Fibroblast of gingiva (primary cell): ENCODE measurements around the gene DTX4.

Source experiments
- DNase-seq: peaks from one replicate; pipeline ENCODE4 v3.0.0-alpha.2; 2011; ENCODE audit warnings: low read depth

The DTX4 gene

DNA sequence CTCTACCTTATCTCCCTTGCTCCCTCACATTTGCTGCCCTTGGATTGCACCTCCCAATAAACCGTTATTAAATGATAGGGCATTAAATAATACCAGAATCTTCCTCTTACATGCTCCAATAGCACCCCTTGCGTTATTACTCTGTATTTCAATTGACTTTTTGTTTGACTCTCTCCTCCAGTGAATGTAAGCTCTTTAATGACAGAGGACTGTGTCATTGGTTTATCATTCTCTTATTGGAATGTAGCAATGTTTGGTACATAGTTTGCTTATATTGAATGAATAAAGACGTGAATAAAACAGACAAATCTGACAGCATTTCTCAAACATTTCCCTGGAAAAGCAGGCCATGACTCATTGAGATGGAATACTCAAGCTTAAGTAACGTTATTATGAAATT lies 49.5 kb downstream of the DTX4 start:
- DNase-seq = peak; percentile 85

DNA sequence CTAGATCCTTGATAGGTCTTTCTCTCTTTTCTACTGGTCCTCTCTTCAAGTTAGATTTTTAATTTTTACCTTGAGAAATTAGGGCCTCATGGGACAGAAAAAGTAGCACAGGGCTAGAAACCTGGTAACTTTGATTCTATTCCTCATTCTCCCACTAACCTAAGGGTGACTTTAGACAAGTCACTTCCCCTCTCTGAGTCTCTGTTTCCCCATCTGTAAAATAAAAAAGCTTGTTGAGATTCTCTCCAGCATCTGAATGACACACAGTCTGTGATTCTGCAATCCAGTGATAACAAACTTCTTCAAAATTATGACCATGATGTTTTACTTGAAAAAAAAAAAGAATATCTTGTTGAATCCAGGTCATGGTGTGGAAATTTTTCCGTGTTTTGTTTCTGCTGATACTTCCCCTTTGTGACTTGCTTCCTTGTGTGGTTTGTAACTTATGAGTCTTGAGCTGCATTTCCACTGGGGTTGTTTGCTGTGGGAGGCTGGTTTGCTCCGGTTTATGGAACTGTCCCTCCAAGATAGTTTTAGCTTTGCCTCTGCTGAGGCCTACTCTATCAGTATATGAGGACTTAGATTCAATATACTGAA lies 50.6 kb downstream of the DTX4 start:
- DNase-seq = no peak

DNA sequence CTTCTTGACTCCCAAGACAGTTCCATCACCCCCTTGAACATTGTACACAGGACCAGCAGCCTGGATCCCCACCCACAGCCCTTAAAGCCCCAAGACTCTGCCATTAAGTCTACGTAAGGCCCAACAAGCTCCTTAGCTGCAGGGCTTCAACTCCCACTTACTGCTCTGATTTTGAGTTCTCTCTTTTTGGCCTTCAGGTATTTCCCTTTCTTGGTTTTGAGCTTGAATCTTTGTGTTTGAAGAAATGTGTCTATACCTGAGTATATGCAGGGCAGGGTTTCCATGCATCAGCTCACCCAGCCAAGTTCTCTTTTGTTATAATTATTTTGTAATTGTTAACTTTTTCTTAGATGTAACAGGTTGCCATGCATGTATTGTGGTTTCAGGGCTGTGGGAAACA lies 51.2 kb downstream of the DTX4 start:
- DNase-seq = no peak

DNA sequence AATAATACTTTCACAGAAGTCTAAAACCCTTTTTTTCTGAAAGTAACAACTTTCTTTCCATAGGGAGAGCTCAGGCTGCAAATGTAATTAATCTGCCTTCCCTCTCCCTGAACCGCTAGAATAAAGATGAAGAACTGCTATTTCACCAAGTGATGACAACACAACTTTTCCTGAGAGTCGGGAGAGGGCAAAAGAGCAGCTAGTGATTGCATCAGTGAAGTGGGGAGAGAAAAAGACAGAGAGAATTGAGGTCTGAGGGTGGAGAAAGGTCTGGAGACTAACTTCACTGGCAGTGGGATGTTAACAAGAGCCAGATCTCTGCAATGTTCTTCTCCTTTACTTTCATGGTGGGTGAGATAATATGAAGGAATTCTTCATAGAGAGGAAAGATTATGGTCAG lies 51.7 kb downstream of the DTX4 start:
- no peak for DNase-seq

DNA sequence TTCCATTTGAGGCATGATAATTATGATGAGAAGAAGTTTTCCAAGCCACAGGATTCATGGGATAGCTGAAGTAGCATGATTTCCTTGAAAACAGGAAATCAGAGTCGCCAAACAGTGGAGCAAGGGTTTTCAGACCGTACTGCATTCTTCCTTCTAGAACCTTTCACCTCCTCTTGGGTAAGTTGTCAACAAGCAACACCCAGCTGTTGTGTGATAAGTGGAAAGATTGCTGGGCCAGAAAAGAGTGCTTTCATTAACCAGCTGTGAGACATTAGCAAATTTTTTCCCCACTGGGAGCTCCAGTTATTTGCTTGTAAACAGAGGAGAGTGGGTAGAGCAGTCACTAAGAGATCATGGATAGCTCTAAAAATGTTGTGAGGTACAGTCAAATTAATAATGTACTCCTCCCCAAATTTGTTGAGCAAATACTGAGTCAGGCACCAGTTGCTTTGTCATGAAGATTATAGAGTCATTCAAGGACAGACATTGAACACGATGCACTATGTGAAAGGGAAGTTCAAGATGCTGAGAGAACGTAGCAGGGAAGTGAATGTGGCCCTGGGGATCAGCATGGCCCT lies 52.5 kb downstream of the DTX4 start:
- peak; percentile 81 for DNase-seq

DNA sequence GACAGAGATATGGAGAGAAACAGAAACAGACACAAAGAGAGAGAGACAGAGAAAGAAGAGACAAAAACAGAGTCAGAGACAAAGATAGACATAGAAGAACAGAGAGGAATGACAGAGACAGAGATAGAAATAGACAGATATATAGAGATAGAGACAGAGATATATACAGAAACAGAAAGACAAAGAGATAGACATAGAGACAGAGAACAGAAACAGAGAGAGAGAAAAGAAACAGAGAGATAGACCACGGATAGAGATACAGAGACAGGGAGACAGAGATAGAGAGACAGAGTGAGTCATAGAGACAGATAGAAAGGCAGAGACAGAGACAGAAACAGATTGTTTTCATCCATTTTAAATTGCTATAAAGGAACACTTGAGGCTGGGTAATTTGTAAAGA lies 53.1 kb downstream of the DTX4 start:
- no peak for DNase-seq

DNA sequence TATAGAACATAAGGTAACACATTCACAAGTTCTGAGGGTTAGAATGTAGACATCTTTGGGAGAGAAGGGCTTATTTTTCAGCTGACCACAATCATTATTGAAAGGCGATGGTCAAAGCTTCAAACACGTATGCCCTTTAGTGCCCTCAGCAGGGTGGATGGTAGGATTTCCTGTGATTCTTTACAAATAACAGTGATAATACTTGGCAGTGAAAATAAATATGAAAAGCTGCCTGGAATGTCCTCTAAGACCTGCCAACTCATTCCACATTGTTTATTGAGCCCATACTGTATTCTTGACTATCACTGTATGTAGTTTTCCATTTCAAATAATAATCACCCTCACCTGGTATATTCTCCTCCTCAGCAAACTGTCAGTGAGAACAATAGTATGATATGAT lies 54.5 kb downstream of the DTX4 start:
- no peak for DNase-seq

DNA sequence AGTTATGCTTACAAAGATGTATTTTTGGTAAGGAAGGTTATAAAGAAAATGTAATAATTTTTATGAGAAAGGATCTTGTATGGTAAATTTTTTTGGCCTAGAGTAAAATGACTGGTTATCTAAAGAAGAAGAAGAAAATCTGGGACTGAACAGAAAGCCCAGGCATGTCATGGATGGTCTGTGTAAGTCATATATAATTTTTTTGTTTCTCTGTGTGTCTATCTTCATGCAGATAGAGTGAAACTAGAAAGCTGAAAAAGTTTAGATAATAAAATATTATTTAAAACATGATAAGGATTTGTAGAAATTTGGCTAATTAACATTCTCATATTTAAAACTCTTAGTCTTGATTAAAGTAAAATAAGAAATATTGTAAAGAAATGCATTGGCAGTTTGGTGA lies 68.4 kb downstream of the DTX4 start:
- no peak for DNase-seq

DNA sequence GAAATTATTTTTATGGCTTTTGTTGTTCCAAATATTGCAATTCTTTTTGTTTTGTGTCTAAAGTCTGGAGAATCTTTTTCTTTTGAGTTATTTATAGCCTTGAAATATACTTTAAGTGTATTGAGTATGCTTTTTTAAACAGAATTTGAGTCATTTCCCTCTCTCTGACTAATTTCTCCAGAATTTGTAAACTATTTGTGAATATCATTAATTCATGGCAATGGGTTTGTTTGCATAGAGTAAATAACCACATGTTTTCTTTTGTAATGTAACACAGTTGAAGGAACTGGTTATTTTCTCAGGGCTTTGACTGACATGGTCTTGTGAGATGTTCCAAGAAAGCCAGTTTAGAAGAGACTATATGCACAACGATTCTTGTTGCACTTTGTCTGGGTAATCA lies 71.7 kb downstream of the DTX4 start:
- peak; percentile 27 for DNase-seq

DNA sequence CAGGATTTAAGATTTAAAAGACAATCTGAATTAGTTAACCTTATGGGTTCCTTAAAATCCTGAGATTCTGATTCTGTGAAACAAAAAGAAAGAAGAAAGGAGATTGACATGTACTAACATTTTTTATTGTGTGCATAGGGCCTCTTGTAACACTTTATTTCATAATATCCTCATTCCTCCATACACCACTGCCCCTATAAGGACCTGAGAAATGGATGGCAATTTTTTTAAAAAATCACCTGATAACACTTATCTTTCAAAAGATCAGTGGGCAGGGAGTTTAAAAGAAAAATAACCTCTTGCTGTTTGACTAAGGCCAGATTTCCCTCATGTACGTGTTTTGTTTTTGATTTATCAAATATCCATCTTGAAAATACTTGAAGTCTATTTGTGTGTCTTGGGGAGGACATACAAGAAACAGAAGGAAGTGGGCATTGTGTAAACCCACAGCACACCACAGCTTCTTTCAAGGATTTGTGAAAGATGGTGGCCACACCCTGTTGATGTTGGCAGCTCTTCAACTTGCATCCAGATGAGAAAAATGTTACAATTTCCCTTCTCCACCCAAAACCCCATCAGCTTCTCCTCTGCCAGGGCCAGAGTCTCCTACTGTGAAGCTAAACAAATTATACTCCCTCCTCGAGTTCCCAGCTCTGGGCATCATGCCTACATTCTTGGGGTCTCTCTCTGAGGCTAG lies 75.7 kb downstream of the DTX4 start:
- DNase-seq = peak; percentile 95

DNA sequence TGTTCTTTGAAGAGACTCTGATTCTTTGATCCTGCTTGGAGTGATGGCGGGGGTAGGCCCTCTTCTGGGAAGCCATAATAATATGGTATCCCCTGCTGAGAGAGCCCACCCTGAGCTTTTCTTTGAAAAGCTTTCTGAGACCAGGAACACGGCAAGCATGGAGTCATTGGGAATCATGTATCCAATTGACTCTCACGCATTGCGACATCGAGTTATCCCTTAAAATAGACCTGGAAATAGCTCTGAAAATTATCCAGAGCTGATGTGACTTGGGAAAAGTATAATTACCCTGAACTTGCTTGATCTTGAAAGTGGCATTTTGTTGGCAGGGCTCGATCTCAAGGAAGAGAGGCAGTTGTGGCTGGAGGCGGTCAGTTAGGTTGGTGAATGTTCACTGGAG lies 77.6 kb downstream of the DTX4 start:
- DNase-seq = no peak

DNA sequence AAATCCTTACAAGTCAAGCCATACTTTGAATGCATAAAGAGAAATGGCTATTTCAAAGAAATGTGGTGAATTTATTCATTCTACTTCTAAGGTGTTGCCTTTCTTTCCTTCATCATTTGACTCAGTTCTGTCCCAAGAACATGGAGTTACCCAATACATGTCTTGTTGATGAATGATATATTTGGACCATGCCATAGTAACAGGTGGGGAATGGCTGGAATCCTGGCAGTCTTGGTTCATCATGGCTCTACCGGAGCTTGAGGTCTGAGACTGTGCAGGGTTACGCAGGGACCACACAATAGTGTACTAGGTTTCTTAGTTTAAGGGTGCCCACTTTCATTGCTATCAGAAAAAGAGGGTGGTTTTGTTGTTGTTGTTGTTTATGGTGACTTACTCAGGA lies 81.1 kb downstream of the DTX4 start:
- no peak for DNase-seq

DNA sequence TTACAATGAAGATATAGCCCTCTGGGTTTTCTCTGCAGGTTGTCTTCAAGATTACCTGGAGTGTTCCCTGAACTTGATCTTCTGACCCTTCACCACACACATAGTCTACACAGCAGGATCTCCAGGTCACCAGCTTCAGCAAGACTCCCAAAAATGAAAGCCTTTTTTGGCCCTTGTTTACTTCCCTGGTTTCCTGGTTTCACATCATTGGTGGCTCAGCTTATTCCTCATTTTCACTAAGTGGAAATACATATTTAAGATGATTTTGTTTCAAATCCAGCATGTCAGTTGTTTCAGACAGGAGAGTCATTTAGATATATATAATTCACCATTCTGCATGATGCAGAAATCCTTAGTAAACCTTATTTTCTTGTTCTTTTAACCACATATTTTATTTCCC lies 82.4 kb downstream of the DTX4 start:
- no peak for DNase-seq

DNA sequence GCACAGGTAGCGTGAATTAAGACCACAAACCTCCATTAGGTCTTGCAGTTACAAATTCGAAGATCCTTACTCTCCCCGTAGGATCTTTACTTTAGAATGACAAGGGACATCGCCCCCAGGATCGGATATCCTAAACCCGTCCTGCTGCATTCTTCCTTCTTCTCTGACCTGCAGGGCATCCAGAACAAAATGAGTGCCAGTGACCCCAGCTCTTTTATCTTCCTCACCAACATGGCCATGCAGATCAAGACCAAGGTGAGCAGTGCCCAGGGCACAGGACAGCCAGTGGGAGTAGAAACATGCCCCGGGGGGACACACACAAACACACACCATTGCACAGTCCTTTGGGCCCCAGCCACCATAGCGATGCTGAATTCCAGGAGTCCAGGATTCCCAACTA lies 83.3 kb downstream of the DTX4 start:
- no peak for DNase-seq
